GM19463 (cell line): ENCODE data around the gene HS6ST1.

ENCODE experiments used
- ATAC-seq: cut with Tn5 transposase; IDR thresholded peaks from one replicate; pipeline ENCODE4 v1.9.1; 2021; ENCODE audit warnings: mild to moderate bottlenecking, moderate library complexity; ENCODE audit not compliant: unreplicated experiment

The HS6ST1 gene

DNA sequence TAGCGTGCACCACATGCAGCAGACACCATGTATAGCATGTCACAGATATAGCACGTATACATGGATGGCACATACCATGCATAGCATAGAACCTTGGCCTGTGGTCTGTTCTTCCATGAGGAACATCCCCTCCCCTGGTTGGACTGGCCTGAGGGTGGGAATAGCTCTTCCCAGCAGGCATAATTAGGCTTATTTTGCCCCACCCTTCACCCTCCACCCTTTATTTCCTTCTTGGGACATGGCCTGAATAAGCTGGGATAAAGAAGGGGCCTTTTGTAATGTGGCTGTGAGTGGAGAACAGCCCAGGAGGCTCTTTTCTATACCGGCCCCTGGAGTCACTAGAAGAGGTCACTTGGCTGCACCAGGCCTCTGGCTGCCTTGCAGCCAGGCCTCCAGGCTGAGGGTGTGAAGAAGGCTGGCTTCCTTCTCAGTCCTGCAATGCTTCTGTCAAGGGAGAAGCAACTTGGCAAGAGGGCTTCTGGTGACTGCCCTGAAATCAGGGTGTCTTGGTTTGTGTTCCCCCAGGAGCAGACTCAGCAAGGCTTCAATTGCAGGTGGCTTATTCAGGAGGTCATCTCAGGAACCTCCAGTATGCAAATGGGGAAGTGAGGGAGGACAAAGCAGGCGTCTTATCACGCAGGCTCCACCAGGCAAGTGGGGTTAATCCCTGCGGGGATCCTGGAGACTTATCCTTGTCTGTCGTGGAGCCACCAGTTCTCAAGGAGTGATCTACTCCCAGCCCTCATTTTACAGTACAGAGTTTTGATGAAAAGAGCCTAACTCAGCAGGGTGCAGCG, 68.2 kb downstream of the HS6ST1 start:
- ATAC-seq: no peak

DNA sequence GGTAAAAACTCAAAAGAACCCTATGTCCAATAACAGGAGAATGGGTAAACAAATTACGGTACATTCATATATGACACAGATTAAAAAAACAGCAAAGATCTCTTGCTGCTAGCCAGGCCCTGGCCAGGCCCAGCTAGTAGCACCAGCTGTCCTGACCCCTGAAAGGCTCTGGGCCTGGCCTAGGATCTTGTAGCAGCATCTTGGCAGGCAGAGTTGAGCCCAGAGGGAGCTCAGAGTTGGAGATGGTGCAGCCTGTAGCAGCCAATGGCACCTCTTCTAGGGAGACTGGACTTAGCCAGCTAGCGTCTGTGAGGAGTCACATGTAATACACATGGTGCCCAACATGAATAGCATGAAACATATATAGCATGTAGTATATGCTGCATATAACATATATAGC, 69.1 kb downstream of the HS6ST1 start:
- ATAC-seq: no peak

DNA sequence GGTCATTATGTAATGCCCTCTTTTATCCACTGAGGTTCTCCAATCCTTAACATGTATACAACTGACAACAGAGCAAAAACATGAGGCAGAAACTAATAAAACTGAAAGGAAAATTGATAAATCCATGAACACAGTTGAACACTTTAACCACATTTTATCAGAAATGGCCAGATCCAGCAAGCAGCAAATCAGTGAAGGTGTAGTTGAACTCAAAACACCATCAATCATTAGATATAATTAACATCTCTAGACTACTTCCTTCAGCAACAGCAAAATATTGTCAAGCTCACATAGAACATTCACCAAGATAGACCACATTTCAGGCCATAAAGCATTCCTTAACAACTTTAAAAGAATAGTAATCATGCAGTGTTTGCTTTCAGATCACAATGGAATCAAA, 72.9 kb downstream of the HS6ST1 start:
- no peak for ATAC-seq

DNA sequence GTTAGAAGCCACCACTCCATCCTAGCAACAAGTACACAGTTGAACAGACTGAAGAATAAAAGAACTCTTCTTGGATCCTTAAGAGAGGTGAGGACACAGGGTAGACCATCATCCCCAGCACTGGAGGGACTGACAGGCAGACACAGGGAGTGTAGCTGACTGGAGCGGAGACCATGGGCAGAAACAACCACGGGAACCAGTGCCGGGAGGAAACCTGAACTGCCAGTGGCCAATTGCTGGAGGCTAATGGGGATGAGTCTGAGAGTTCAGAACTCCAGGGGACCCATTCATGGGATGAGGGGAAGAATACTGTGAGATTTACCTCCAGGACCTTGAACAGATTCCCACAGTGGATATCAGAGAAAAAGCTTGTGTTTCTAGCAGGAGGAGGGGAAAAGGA, 76.8 kb downstream of the HS6ST1 start:
- no peak for ATAC-seq

DNA sequence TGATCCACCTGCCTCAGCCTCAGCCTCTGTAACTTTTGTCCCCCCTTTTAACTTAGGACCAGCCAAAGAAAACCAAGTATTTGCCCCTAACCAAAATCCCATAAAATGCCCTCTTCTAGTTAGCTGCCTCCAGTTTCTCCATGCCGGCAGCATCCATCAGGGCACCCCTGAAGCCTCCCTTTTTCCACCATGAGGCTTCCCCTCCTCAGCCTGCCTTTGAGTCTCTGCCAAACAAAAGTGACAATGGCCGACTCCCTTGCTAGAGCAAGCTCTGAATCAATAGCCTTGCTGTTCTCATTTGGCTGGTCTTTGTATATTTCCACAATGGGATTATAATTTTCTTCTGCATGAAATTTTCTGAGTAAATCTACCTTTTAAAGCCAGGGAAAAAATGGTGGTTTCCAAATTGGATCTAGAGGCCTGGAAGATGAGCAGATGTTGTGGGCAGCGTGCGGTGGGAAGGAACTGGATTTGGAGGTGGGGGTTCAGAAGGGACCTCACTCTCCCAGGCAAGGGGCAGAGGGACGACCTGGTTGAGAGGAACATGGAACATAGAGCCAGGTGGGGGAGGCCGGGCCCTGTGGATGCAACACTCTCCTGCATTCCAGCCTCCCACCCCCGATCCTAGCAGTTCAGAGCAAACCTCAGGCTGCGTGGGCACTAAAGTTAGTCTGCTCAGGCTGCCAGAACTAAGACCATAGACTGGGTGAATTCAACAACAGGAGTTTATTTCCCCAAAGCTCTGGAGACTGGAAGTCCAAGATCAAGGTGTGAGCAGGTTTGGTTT, 80.6 kb downstream of the HS6ST1 start:
- ATAC-seq: no peak

DNA sequence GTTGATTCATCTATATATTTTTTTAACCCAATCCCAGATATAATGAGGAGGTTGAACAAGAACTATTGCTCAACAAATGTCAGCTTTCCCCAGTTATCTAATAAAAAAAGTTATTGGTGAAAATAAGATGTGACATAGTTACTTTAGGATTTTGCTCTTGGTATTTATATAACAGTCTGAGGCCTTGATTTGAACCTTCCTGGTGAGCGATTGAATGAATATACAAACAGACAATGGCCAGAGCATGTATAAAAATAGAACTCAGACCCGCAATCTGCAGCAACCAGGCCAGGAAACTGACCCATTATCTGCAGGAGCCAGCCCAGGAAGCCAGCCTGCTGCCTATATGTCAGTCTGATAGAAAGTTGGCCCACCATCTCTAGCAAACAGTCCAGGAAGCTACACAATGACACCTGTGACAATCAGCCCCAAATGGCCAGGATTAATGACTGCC, 81.6 kb downstream of the HS6ST1 start:
- ATAC-seq: no peak

DNA sequence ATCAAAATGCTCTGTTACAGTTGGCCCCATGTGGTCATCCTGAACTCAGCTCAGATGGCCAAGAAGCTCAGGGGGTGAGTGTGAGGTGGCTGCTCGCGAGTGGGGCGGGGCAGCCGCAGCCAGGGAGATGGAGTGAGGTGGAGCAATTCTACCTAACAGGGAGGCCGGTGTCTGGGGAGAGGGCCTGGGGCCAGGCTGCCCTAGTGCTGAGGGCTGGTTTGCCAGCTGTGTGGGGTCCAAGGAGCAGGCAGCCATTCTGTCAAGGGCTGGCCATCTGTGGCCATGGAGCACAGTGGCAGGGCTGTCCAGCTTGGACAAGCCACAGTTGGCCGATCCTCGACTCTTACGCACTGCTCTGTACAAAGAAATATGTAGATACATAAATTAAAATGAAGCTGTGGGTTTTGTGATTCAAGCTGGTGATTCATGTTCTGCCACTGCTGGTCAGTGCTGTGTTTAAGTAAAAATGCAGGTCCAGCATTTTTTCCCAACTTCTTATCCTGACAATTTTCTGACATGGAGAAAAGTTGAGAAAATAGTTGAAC, 82.1 kb downstream of the HS6ST1 start:
- ATAC-seq: no peak

DNA sequence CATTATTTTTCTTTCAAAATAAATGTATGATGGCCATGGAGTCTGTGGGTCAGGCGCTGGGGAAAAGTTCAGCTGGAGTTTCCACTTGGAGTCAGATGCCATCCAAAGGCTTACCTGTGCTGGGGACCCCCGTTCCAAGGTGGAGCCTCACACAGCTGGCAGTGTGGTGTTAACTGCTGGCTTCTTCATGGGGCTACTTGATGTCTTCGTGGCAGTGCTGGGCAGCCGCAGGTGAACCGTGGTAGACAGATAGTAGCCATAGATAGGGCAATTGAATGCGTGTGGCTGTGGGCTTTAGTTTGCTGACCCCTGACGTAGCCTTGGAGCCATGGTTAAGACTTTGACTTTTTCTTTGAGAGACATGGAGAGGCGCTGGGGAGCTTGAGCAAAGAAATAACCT, 83.1 kb downstream of the HS6ST1 start:
- no peak for ATAC-seq

DNA sequence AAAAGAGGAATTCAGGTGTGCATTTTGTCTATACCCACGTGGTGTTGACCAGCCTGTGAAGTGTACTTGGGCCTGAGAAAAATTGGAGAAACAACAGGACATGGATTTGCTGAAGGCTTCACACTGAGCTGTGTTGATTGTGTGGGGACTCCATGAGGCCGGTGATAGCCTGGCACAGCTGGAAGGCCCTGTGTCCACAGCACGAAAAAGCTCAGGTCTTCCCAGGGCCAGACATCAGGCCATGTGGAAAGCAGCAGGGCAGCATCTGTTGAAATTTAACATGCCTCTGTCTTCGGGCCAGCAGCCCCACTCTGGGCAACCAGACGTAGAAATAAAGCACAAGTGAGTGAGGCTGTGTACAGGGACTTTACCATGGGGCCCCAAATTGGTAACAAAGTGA, 84.1 kb downstream of the HS6ST1 start:
- no peak for ATAC-seq

DNA sequence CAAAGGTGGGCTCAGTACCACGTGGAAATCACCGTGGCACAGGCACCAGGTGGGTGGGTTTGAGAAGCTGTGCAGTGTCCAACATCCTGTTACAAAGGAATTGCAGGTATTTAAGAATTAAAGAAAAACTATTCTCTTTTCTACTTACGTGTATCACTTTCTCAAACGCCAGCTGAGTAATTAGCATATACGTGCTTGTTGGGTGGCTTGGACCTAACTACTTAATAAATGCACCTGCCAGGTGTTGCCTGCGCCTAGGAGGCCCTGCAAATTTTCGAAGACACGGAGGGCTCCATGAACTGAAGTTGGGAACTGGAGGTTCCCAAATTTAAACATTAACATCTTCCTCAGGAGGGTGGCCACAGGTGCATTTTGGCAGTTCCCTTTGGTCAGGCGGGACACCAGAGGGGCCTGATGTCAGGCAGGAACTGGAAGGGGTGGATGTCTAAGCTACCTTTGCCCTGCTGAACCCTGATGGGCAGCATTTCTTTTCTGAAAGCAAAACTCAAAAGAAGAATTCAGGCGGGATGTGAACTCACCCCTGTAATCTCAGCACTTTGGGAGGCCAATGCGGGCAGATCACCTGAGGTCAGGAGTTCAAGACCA, 84.8 kb downstream of the HS6ST1 start:
- no peak for ATAC-seq

DNA sequence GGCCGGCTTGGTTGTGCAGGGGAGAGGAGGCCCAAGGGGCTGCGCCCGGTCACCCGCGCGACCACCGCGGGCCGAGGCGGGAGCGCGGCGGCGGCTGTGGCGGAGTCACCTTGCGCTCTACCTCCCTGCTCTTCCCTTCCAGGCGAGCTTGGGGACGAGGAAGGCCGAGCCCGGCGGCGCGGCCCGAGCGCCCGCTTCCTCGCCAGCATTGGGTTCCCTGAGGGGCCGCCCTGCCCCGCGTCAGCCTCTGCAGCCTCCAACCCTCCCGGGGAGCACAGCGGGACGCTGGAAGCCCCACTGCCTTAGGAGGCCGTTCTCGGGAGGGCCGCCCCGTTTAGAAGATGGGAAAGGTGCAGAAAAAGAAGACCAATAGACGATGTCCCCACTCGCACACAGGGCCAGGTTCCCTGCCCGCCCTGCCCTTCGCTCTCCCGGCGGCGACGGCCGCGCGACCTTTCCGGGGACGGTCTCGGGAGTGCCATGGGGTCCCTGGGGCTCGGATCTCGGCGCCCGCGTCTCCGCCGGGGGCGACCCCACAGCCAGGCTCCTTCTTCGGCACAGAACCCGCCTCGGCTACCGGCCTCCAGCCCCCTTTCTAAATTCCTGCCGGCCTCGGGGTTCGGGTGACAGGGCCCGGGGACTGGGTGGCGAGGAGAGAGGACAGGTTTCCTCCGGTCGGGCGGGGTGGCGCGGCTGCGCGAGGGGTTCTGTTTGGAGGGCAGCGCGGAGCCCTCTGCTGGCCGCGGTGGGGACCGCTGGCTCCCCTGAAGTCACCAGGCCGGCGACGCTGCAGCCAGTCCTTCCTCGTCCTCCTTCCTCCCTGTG, 85.5 kb downstream of the HS6ST1 start:
- ATAC-seq: peak; percentile 99

DNA sequence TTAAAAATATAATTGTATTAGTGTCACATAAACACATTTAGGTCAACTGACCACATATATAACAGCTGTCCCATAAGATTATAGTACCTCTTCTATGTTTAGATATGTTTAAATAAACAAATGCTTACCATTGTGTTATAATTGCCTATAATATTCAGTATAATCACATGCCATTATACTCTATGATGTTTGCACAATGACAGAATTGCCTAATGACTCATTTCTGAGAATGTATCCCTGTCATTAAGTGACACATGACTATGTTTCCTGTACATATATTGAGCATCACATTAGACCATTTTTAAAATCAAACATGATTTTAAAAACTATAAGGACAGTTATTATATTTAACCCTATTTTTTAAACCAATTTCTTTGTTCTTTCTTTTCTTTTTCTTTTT, 89.8 kb downstream of the HS6ST1 start:
- no peak for ATAC-seq

DNA sequence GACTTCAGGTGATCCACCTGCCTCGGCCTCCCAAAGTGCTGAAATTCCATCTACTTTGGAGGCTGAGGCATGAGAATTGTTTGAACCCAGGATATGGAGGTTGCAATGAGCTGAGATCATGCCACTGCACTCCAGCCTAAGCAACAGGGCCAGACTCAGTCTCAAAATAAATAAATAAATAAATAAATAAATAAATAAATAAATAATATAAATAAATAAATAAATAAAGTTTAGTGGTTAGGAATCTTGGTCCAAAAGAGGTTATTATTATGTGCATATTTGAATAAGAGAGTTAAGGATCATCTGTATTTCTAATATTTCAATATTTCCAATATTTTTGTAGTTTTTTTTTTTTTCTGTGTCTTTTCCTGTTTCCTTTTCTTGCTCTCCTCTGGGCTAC, 90.8 kb downstream of the HS6ST1 start:
- no peak for ATAC-seq

DNA sequence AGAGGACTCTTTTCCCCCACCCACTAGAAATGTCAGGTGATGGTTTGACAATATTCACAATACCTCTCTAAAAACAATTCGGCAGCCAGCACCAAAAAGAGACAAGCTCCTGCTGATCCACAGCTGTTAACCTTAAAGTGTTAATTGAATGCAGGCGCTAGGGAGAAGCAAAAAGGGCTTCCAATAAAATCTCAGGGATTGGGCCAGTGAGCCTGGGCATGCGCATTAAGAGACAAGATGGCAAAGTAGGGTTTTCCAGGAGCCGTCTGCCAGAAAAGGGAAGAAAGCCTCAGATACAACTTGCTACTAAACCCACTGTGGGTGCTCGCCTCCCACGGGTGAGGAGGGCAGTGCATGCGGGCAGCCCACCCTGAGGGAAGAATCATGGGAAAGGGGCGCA, 98.8 kb downstream of the HS6ST1 start:
- no peak for ATAC-seq

DNA sequence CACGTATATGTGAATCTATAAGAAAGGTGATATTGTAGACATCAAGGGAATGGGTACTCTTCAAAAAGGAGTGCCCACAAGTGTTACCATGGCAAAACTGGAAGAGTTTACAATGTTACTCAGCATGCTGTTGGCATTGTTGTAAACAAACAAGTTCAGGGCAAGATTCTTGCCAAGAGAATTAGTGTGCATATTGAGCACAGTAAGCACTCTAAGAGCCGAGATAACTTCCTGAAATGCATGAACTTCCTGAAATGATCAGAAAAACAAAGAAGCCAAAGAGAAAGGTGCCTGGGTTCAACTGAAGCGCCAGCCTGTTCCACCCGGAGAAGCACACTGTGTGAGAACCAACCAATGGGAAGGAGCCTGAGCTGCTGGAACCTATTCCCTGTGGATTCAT, 101.0 kb downstream of the HS6ST1 start:
- no peak for ATAC-seq

DNA sequence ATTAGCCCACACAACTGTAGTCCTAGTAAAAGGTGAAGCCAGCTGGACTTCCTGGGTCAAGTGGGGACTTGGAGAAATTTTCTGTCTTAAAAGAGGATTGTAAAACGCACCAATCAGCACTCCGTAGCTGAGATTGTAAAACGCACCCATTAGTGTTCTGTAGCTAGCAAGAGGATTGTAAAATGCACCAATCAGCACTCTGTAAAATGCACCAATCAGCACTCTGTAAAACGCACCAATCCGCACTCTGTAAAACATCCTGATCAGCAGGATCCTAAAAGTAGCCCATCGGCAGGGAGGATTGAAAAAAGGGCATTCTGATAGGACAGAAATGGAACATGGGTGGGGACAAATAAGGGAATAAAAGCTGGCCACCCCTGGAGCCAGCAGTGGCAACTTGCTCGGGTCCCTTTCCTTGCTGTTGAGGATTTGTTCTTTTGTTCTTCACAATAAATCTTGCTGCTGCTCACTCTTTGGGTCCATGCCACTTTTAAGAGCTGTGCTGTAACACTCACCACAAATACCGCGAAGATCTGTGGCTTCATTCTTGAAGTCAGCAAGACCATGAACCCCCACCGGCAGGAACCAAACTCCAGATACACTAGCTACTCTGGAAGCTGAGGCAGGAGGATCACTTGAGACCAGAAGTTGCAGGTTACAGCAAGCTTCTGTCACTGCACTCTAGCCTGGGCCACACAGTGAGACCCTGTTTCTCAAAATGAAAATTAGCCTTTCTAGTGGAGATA, 102.6 kb downstream of the HS6ST1 start:
- no peak for ATAC-seq
